ENCODE results near the gene FADS1.

FADS1 gene

GRCh38 chr11:61760946-61761345 is 55.9 kb downstream of the FADS1 start:
- DNase-seq (ENCODE audit: low read depth): no peak

GRCh38 chr11:61757213-61757862 is 59.5 kb downstream of the FADS1 start:
- DNase-seq (ENCODE audit: low read depth): no peak

- peak; percentile 50 for DNase-seq (ENCODE audit: low read depth)
Measured at GRCh38 chr11:61756452-61757212, 60.2 kb downstream of the FADS1 start.

GRCh38 chr11:61756147-61756451 is 60.7 kb downstream of the FADS1 start:
- no peak for DNase-seq (ENCODE audit: low read depth)

GRCh38 chr11:61754534-61755482 is 62.0 kb downstream of the FADS1 start:
- DNase-seq (ENCODE audit: low read depth): no peak

GRCh38 chr11:61753672-61754071 is 63.1 kb downstream of the FADS1 start:
- DNase-seq (ENCODE audit: low read depth): no peak

- no peak for DNase-seq (ENCODE audit: low read depth)
Measured at GRCh38 chr11:61752925-61753521, 63.8 kb downstream of the FADS1 start.

GRCh38 chr11:61752117-61752924 is 64.5 kb downstream of the FADS1 start, which contains the start of gene MYRF:
MYRF (plus strand) TSS chr11:61752636; CDS start chr11:61752745, 109 bp downstream.
- peak; percentile 43 for DNase-seq (ENCODE audit: low read depth)

- no peak for DNase-seq (ENCODE audit: low read depth)
Measured at GRCh38 chr11:61751384-61751783, 65.4 kb downstream of the FADS1 start.

- no peak for DNase-seq (ENCODE audit: low read depth)
Measured at GRCh38 chr11:61750631-61751273, 66.1 kb downstream of the FADS1 start.
